GM12873 (cell line): Measurements from ENCODE around the gene TFAM.

Source experiments
- TF ChIP-seq, protein P1 (sequence below): IDR thresholded peaks from 2 replicates; pipeline ENCODE4 v1.5.1; 2012; ENCODE audit warnings: low read depth, mild to moderate bottlenecking, moderate library complexity, low read length, control low read depth; ENCODE audit not compliant: insufficient read depth; ENCODE audit errors: missing control alignments

Gene TFAM

DNA sequence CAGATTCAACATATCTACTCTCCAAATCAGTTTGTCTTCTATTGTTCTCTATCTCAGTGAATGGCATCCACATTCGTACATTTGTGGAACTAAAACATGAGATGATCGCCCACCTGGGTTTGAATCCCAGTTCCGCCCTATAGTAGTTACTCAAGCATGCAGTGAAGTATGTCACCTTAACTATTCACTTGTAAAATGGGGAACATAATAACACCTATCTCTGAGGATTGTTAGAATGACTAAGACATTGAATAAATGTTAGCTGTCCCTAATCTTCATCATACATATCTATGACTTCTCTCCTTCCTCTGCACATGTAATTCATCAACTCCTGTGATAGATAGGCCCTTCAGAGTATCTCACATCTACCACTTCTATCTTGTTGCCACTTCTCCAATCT, 25.7 kb upstream of the TFAM start:
- TF ChIP-seq, protein P1, sequence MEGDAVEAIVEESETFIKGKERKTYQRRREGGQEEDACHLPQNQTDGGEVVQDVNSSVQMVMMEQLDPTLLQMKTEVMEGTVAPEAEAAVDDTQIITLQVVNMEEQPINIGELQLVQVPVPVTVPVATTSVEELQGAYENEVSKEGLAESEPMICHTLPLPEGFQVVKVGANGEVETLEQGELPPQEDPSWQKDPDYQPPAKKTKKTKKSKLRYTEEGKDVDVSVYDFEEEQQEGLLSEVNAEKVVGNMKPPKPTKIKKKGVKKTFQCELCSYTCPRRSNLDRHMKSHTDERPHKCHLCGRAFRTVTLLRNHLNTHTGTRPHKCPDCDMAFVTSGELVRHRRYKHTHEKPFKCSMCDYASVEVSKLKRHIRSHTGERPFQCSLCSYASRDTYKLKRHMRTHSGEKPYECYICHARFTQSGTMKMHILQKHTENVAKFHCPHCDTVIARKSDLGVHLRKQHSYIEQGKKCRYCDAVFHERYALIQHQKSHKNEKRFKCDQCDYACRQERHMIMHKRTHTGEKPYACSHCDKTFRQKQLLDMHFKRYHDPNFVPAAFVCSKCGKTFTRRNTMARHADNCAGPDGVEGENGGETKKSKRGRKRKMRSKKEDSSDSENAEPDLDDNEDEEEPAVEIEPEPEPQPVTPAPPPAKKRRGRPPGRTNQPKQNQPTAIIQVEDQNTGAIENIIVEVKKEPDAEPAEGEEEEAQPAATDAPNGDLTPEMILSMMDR, result no peak

DNA sequence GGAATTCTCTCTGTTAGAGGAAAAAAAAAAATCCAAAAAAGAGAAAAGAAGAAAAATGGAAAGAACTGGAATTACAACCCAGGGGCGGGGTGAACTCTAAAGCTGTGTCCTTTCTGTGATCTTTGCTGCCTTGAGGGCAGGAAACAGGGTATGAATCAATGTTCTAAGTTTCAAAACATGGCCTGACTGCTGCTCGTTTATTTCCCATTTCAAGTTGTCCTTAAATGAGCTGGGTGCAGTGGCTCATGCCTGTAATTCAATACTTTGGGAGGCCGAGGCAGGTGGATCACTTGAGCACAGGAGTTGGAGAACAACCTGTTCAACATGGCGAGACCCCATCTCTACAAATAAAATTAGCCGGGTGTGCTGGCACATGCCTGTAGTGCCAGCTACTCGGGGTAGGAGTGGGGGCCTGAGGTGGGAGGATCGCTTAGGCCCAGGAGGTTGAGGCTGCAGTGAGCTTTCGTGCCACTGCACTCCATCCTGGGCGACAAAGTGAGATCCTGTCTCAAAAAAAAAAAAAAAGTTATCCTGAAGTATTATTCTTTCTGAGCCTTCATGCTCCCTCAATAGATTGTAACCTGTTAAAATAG, 24.7 kb upstream of the TFAM start:
- TF ChIP-seq, protein P1, result no peak

DNA sequence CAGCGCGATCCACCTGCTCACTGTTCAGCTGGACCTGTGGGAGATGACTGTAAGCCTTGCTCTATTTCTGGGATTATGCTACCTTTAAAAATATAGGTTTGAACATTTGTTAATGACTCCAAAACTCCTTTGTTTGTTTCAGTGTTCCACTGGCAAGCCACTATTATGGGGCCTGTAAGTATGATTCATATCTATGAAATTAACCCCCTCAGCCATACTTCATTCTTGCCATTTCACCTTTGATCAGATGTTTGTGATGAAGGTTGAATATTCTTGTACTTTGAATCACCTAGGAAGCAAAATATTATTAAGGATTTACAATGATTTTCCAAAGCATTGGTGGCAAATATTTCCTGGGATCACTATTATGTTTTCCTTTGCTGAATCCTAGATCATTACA, 23.9 kb upstream of the TFAM start:
- TF ChIP-seq, protein P1, result no peak

DNA sequence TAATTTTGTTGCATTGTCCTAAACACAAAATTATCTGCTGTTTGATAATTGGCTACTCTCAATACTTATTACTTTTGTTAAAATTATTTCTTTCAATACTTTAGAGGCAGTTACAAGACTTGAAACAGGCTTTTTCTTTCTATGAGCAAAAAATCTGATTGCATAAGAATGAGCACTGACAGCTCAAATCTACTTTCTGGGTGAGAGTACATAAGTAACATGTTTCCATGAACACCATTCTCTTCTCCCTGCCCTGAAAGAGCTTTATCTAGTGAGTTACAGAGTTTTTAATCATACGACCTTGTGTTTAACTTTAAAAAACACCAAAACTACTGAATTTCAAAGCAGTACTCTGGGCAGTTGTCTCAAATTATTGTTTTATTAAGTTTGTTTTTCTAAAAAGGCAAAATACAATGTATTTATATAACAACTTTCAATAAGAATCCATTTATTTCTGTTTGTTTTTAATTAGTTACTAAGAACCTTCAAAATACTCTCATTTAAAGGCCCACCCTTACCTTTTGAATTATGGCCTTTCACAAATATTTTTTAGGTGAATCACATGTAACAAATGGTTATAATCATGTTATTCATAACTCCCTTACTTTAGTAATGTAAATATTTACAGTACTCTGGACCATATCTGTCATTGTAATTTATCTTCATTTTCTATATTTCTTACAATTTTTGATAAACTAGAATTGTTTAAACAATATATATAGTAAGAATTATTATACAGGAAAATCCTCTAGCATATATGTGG, 23.0 kb upstream of the TFAM start:
- TF ChIP-seq, protein P1, result no peak

DNA sequence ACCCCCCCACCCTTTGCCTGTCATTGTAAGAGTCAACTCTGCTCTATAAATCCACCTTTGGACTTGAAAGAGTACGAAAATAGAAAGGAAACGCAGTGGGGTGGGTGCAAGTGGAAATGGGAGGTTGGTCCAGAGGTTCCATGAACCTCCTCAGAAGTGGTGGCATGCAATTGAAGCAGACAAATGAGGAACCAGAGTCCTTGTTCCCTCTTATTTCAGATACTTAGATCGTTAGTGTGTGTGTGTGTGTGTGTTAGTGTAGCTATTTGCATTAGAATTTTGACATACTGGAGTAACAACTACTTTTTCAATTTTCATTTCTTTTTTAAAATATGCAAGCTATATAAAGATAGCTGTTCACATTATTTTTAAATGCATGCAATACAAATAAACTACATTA, 18.1 kb upstream of the TFAM start:
- TF ChIP-seq, protein P1, result no peak

DNA sequence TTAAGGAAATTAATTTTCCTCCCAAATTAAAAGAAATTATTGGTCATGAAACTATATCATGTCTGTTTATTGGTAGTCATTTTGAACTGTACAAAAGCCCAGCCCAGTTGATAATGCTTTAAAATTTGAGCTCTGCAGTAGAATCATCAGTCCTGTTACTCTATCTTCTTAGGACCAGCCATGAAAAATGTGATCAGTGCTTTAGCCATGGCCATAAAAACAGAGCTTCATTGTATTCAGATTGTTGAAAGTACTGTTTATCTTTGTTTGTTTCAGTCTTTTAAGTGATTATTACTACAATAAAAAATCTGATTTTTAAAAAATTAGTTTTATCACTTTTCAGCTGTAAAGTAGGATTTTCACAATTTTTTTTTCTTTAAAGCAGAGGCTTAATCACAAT, 13.7 kb upstream of the TFAM start:
- TF ChIP-seq, protein P1, result no peak

DNA sequence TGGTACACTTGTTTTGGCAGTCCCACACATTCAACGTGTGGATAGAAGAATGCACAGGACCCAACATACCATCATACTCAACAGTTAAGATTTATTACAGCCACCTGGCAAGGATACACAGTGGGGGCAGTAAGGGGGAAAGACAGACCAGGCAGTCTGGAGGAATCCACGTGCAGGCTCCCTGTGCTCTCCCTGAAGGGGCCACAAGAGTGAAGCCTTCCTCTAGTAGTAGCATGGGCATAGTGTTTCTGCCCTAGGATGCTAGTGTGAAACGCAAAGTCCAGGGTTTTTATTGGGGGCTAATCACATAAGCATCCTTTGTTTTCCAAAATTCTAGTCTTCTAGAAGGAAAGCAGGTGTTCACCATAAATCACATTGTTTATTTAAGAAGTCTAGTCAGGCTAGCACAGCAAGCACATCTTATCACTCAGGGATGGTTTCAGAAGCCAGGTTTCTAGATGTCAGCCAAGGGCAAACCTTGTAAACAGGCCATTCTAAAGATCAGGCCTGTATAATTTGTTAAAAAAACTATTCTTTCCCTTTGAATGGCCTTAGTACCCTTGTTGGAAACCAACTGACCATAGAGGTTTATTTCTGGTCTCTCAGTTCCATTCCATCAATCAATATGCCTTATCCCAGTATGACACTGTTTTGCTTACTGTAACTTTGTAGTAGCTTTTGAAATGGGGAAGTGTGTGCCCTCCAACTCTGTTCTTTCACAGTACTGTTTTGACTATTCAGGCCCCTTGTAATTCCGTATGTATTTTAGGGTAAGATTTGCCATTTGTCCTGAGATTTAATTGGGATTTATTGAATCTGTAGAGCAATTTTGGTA, 12.4 kb upstream of the TFAM start:
- TF ChIP-seq, protein P1, result no peak
